Activated T-helper 1 cell treated with anti-CD3 and anti-CD28 coated beads, Interleukin-12 subunit alpha, Interleukin-12 subunit beta, Interleukin-2, Interleukin-4 antibody, amounts not matched to agents 30 ng/mL and 10 ng/mL and 1 ng/mL, durations not matched to agents 14 hours and 24 hours and 36 hours (primary cell): ENCODE data around the gene ACSM2B. TPM values are rescaled to one million over a fixed set of nuclear protein-coding genes. Genes with fewer than 3 reads are reported as not detected.
"Not testable (repeated sequence)": the region's sequence is repeated elsewhere in the genome, so short reads cannot be mapped to it uniquely, and the experiment has no call there.

Source experiments
- DNase-seq: peaks from one replicate; pipeline ENCODE4 v3.0.0; 2021; ENCODE audit warnings: low spot score
- H3K27ac Mint-ChIP-seq: one replicate; pipeline ENCODE4 v1.8.0; 2021; ENCODE audit warnings: mild to moderate bottlenecking, mixed read lengths
- H3K27me3 Mint-ChIP-seq: one replicate; pipeline ENCODE4 v1.8.0; 2022; ENCODE audit warnings: mild to moderate bottlenecking, moderate library complexity, mixed read lengths; ENCODE audit not compliant: insufficient read depth
- H3K36me3 Mint-ChIP-seq: one replicate; pipeline ENCODE4 v1.8.0; 2021; ENCODE audit warnings: low read depth, mixed read lengths
- H3K4me1 Mint-ChIP-seq: one replicate; pipeline ENCODE4 v1.8.0; 2021; ENCODE audit warnings: low read depth, mixed read lengths
- H3K4me3 Mint-ChIP-seq: one replicate; pipeline ENCODE4 v1.8.0; 2021; ENCODE audit warnings: mild to moderate bottlenecking, moderate library complexity, mixed read lengths
- H3K9me3 Mint-ChIP-seq: one replicate; pipeline ENCODE4 v1.8.0; 2021; ENCODE audit warnings: mixed read lengths
- intact Hi-C: fragments of 100-400 bp; cut with micrococcal nuclease; formaldehyde crosslinking; loops from one replicate; pipeline ENCODE4 v1.15.1; 2024
- total RNA-seq: library from RNA; stranded (reverse); gene quantifications from 2 replicates; pipeline ENCODE4 v1.2.3, GENCODE V29; 2022

ACSM2B gene
- total RNA-seq, 1 donor from 2014 or later = not detected

GRCh38 chr16:20611975-20612481 is 35.9 kb upstream of the ACSM2B start:
- peaks cover 11% of the 10 kb centered on the region for H3K27me3 Mint-ChIP-seq
- no peaks in the 10 kb centered on the region for H3K9me3 Mint-ChIP-seq
- no peak overlapping the region for H3K27ac Mint-ChIP-seq
- no peak for DNase-seq
- no peaks in the 10 kb centered on the region for H3K36me3 Mint-ChIP-seq
- intact Hi-C loops = no loop called here
- H3K4me1 Mint-ChIP-seq = no peaks in the 10 kb centered on the region
- H3K4me3 Mint-ChIP-seq = no peak overlapping the region

GRCh38 chr16:20611350-20611902 is 35.3 kb upstream of the ACSM2B start:
- intact Hi-C loops = no loop called here
- no peak overlapping the region for H3K4me3 Mint-ChIP-seq
- H3K9me3 Mint-ChIP-seq = no peaks in the 10 kb centered on the region
- peaks cover 11% of the 10 kb centered on the region for H3K27me3 Mint-ChIP-seq
- no peaks in the 10 kb centered on the region for H3K36me3 Mint-ChIP-seq
- no peak overlapping the region for H3K27ac Mint-ChIP-seq
- DNase-seq = no peak
- no peaks in the 10 kb centered on the region for H3K4me1 Mint-ChIP-seq

- peaks cover 11% of the 10 kb centered on the region for H3K27me3 Mint-ChIP-seq
- H3K4me1 Mint-ChIP-seq = no peaks in the 10 kb centered on the region
- H3K4me3 Mint-ChIP-seq = no peak overlapping the region
- intact Hi-C loops = no loop called here
- H3K9me3 Mint-ChIP-seq = no peaks in the 10 kb centered on the region
- no peak for DNase-seq
- H3K36me3 Mint-ChIP-seq = no peaks in the 10 kb centered on the region
- no peak overlapping the region for H3K27ac Mint-ChIP-seq
These were observed 34.8 kb upstream of the ACSM2B start for GRCh38 chr16:20610892-20611349.

- no peaks in the 10 kb centered on the region for H3K36me3 Mint-ChIP-seq
- no peak overlapping the region for H3K4me3 Mint-ChIP-seq
- intact Hi-C loops = no loop called here
- H3K9me3 Mint-ChIP-seq = no peaks in the 10 kb centered on the region
- no peak for DNase-seq
- no peaks in the 10 kb centered on the region for H3K4me1 Mint-ChIP-seq
- no peak overlapping the region for H3K27ac Mint-ChIP-seq
- H3K27me3 Mint-ChIP-seq = peaks cover 11% of the 10 kb centered on the region
These were observed 34.2 kb upstream of the ACSM2B start for GRCh38 chr16:20610211-20610891.

- H3K4me1 Mint-ChIP-seq, DNase-seq, H3K36me3 Mint-ChIP-seq, H3K4me3 Mint-ChIP-seq, H3K9me3 Mint-ChIP-seq, H3K27ac Mint-ChIP-seq, intact Hi-C loops, H3K27me3 Mint-ChIP-seq: not testable (repeated sequence)
These were observed 26.0 kb upstream of the ACSM2B start for GRCh38 chr16:20602205-20602604.

- H3K9me3 Mint-ChIP-seq, DNase-seq, H3K27me3 Mint-ChIP-seq, H3K4me3 Mint-ChIP-seq, H3K4me1 Mint-ChIP-seq, intact Hi-C loops, H3K36me3 Mint-ChIP-seq, H3K27ac Mint-ChIP-seq: not testable (repeated sequence)
These were observed 23.3 kb upstream of the ACSM2B start for GRCh38 chr16:20599475-20599874.

GRCh38 chr16:20598832-20599469 is 22.8 kb upstream of the ACSM2B start:
- no peak for DNase-seq
- intact Hi-C loops = no loop called here
- Mint-ChIP-seq H3K27me3 (no peaks in the 10 kb centered on the region), H3K4me1 (no peaks in the 10 kb centered on the region), H3K9me3 (no peaks in the 10 kb centered on the region), H3K36me3 (no peaks in the 10 kb centered on the region), H3K27ac (no peak overlapping the region), H3K4me3 (no peak overlapping the region)

- DNase-seq, H3K27me3 Mint-ChIP-seq, H3K27ac Mint-ChIP-seq, H3K36me3 Mint-ChIP-seq, intact Hi-C loops, H3K4me3 Mint-ChIP-seq, H3K9me3 Mint-ChIP-seq, H3K4me1 Mint-ChIP-seq: not testable (repeated sequence)
These were observed 19.5 kb upstream of the ACSM2B start for GRCh38 chr16:20595694-20596093.

GRCh38 chr16:20595068-20595467 is 18.9 kb upstream of the ACSM2B start:
- intact Hi-C loops = not testable (repeated sequence)

GRCh38 chr16:20592780-20593179 is 16.6 kb upstream of the ACSM2B start:
- DNase-seq, H3K4me3 Mint-ChIP-seq, H3K4me1 Mint-ChIP-seq, H3K27ac Mint-ChIP-seq, intact Hi-C loops, H3K27me3 Mint-ChIP-seq, H3K36me3 Mint-ChIP-seq, H3K9me3 Mint-ChIP-seq: not testable (repeated sequence)

More at GRCh38 chr16:20595068-20595467, 18.9 kb upstream of the ACSM2B start:
- H3K9me3 Mint-ChIP-seq, H3K36me3 Mint-ChIP-seq, H3K4me1 Mint-ChIP-seq, H3K27ac Mint-ChIP-seq, H3K27me3 Mint-ChIP-seq, H3K4me3 Mint-ChIP-seq, DNase-seq: not testable (repeated sequence)

GRCh38 chr16:20589486-20589885 is 13.3 kb upstream of the ACSM2B start:
- H3K27ac Mint-ChIP-seq, DNase-seq, H3K4me3 Mint-ChIP-seq, H3K9me3 Mint-ChIP-seq, H3K27me3 Mint-ChIP-seq, H3K36me3 Mint-ChIP-seq, intact Hi-C loops, H3K4me1 Mint-ChIP-seq: not testable (repeated sequence)

GRCh38 chr16:20587645-20588074 is 11.5 kb upstream of the ACSM2B start:
- H3K27ac Mint-ChIP-seq, H3K4me3 Mint-ChIP-seq, intact Hi-C loops, H3K27me3 Mint-ChIP-seq, H3K4me1 Mint-ChIP-seq, DNase-seq, H3K36me3 Mint-ChIP-seq, H3K9me3 Mint-ChIP-seq: not testable (repeated sequence)

- H3K27me3 Mint-ChIP-seq, H3K27ac Mint-ChIP-seq, H3K4me3 Mint-ChIP-seq, H3K4me1 Mint-ChIP-seq, H3K9me3 Mint-ChIP-seq, H3K36me3 Mint-ChIP-seq, intact Hi-C loops, DNase-seq: not testable (repeated sequence)
These were observed 10.5 kb upstream of the ACSM2B start for GRCh38 chr16:20586716-20587115.
